Testis (tissue), 2 donors: ENCODE data around the gene KIT.

Experiments
- POLR2A ChIP-seq: fragments of 450-650 bp; IDR thresholded peaks from one replicate; pipeline ENCODE4 v1.6.1; 2017; ENCODE audit warnings: antibody characterized with exemption, mild to moderate bottlenecking, moderate library complexity
- TF ChIP-seq, protein P1 (sequence below), 3 experiments: fragments of 450-650 bp in 2 of 3; fragments of 200-600 bp in 1 of 3; sonication (generic) in 1 of 3; IDR thresholded peaks; one replicate each; pipeline ENCODE4 v1.5.1; 2016 to 2019; ENCODE audit warnings: antibody characterized with exemption in 3 of 3, mild to moderate bottlenecking in 2 of 3, moderate library complexity in 1 of 3

DNA sequence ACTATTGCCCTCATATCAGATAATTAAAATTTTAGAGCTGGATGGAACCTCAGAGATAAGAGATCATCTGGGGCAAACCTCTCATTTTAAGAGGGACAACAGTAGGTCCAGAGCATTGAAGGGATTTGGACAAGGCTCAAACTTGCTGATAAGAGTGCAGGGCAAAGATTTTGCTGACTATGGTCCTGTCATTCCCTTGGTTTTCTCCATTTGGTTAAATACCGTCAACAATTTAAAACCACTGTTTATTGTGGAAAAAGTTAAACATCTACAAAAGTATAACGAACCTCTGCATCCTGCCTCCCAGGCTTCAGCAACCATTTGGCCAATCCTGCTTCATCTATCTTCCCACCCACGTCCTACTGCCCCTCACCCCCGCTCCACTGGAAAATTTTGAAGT lies 10.7 kb upstream of the KIT start:
- TF ChIP-seq, protein P1, sequence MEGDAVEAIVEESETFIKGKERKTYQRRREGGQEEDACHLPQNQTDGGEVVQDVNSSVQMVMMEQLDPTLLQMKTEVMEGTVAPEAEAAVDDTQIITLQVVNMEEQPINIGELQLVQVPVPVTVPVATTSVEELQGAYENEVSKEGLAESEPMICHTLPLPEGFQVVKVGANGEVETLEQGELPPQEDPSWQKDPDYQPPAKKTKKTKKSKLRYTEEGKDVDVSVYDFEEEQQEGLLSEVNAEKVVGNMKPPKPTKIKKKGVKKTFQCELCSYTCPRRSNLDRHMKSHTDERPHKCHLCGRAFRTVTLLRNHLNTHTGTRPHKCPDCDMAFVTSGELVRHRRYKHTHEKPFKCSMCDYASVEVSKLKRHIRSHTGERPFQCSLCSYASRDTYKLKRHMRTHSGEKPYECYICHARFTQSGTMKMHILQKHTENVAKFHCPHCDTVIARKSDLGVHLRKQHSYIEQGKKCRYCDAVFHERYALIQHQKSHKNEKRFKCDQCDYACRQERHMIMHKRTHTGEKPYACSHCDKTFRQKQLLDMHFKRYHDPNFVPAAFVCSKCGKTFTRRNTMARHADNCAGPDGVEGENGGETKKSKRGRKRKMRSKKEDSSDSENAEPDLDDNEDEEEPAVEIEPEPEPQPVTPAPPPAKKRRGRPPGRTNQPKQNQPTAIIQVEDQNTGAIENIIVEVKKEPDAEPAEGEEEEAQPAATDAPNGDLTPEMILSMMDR (IDR thresholded peaks at IDR 0.05): no peak
- TF ChIP-seq POLR2A: no peak
